ENCODE data around the gene GPC1.

Gene GPC1

DNA sequence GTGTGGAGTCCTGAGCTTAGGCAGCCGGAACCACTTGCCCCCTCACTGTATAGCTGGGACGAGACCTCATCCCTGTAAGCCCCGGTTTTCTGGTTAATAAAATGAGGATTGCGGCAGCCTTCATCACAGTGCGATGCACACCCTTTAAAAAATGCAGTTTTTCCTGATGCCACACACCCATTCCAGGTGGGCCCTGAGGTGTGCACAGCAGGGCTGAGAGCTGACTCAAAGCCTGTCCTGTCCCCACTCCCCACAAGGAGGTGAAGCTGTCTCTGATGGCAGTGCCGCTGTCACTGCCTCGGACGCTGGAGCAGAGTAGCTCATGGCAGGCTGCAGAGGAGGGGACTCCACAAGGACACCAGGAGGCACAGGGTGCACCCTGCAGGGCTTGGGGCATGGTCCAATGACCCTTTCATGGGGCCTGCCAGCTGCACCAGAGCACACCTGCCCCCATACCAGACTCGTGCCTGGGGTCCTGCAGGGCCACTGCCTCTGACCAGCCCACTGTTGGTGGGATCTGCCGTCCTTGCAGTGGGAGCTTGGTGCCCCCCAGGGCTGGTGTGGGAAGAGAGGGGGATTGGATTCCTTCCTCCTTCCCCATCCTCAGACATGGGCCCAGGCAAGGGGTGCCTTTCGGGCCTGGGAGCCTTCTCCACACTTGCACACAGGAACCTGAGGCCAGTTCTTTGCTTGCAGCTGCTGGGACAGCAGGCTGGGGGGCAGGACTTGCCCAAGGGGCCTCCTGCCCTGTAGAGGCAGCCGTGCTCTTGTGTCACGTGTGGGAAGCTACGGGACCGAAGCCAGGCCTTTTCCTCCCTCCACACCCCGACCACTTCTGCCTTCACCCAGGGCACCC, 22.8 kb downstream of the GPC1 start:
- no peak for DNase-seq

DNA sequence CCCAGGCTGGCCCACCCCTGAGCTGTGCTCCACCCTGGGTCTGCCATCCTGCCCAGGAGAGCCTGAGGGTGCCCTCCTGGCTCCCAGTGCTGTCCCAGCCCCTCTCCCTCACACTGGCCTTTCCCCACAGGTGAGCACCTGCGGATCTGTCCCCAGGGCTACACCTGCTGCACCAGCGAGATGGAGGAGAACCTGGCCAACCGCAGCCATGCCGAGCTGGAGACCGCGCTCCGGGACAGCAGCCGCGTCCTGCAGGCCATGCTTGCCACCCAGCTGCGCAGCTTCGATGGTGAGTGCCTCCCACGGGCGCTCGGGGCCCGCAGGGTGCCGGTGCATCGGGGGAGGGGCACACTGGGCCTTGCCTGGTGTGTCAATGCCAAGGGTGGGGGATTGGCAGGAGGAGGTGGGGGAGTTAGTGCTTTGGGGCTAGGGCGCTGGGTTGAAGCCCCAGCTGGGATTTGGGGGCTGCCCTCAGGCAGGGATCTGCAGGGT, 23.5 kb downstream of the GPC1 start:
- no peak for DNase-seq

DNA sequence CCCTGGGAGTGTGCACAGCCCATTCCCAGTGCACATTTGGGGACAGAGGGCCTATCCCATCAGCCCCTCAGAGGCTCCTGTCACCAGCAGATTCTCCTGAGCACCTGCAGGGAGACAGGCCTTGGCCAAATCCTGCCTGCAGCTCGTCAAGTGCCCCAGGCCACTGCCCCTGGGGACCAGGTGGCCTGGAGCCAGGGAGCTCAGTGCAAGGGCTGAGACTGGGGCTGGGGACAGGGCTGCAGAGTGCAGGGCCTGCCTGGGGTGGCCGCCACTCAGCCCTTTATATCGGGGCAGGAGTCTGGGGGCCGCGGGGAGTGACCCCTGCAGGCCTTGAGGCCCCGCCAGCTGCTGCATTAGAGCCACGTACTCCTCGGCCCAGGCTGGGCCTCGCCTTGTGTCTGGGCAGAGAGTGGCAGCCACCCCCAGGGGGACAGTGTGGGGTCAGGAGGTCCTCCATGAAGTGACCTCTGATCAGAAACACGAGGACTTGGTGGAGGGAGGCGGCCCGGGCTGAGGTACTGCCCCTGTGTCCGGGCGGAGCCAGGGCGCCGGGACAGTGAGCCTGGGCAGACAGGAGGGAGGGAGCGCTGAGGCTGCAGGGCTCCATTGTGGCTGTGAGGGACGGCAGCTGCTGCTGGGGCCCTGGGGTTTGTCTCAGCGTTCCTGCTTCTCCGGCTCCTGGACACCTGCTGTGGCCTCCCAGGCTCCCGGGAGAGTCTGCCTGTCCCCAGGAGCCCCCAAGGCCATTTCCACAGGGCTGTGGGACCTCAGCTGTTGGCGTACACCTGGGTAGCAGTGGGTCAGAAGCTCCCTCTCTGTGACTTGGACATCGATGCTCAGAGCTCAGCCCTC, 24.2 kb downstream of the GPC1 start:
- no peak for DNase-seq

DNA sequence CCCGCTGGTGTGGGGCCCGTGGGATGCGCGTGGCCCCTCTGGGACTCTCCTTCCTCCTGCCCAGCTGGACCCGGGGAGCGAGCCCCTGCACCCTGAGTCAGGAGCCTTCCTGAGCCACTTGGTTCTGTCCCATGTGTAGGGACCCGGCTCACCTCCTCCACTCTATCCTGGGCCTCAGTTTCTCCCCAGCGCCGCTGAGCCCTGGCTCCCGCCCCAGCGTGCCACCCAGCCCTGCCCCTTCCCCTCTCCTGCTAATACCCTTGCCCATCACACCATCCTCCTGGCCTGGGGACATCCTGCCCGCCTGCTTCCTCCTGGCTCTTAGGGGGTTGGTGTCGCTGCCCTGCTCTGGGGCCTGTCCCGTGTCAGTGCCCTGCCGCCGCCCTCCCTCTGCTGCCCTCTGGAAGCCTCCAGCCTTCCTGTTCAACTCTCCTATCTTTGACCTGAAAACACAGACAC, 24.8 kb downstream of the GPC1 start:
- no peak for DNase-seq

DNA sequence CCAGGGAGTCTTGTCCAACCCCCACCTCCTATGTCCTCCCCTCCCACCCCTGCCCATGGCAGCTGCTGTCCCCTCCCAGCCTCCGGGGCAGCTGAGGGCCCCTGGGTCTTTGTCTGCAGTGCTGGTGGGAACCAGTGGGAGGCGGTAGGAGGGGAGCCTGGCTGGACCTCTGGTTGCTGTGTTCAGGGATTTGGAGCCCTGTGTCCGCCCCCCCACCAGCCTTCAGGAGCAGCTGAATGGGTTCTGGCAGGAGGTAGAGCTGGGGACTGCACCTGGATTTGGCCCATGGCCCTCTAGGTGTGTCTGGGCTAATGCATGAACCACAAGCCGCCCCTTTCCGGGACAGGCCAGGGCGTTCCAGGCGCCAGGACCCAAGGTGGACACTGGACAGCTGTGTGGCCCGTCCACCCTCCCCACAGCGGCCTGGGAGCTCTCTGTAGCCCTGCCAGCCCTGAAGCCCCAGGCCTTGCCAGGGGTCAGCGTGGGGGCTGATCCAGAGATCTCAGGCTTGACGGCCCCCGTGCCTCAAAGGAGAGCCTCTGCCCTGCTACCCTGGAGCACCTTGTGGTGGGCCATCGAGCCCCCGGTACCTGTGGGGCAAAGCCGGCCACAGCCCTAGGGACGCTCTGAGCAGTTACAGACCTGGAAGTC, 25.4 kb downstream of the GPC1 start:
- DNase-seq = no peak

DNA sequence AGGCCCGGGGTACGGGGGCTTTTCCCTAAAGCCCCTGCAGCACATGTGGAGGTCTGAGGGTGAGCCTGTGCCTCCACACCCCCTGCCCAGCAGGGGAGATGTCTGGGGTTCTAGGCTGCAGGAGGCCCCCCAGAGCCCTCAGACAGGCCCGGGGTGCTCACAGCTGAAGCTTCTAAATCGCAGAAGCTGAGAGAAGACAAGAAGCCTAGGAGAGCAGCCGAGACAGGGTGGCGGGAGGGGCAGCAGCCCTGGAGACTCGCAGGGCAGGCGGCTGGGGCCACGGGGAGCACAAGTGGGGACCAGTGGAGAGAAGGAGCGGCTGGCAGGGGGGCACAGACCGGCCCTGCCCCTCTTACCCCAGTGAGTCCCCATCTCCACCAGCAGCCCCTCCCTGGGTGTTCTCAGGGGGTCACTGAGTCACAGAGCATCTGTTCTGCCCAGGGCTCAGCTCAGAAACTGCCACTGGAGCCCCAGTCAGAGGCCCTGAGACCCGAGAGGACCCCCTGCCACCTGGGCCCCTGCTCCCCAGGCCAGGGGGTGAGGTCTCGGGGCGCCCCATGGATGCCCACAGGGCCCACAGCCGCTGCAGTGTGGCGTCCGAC, 26.1 kb downstream of the GPC1 start:
- no peak for DNase-seq

DNA sequence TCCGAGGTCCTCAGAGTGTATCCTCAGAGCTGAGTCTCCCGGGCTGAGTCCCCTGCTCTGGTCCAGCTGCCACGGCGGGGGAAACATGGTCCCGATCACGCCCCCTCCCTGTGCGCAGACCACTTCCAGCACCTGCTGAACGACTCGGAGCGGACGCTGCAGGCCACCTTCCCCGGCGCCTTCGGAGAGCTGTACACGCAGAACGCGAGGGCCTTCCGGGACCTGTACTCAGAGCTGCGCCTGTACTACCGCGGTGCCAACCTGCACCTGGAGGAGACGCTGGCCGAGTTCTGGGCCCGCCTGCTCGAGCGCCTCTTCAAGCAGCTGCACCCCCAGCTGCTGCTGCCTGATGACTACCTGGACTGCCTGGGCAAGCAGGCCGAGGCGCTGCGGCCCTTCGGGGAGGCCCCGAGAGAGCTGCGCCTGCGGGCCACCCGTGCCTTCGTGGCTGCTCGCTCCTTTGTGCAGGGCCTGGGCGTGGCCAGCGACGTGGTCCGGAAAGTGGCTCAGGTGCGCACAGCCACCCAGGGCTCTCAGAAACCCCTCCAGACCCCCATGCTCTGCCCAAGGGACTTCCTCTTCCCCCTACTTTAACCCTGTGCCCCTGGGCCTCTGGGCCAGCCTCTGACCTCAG, 26.7 kb downstream of the GPC1 start:
- no peak for DNase-seq

DNA sequence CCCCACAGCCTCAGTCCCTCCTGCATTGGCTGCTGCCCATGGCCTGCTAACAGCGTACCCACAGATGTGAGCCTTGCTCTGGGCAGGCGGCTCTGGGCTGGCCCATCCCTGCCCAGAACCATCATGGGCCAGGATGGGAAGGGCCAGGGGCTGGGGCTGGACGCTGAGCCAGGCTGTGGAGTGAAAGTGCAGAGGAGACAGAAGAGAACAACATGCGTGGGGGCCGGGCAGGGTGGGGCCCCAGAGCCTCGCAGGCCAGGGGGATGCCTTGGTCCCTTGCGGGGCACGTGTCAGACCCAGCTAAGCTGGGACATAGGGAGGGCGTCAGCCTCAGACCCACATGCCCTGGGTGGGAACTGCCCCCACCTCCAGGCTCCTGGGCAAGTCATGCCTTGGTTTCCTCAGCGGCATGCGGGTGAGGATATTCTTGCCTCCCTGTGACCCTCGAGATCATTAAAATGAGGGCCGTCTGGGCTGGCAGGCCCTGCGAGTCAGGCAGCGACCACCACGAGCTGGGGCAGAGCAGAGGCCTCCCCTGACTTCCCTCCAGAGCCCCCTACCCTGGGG, 27.3 kb downstream of the GPC1 start:
- DNase-seq = no peak

DNA sequence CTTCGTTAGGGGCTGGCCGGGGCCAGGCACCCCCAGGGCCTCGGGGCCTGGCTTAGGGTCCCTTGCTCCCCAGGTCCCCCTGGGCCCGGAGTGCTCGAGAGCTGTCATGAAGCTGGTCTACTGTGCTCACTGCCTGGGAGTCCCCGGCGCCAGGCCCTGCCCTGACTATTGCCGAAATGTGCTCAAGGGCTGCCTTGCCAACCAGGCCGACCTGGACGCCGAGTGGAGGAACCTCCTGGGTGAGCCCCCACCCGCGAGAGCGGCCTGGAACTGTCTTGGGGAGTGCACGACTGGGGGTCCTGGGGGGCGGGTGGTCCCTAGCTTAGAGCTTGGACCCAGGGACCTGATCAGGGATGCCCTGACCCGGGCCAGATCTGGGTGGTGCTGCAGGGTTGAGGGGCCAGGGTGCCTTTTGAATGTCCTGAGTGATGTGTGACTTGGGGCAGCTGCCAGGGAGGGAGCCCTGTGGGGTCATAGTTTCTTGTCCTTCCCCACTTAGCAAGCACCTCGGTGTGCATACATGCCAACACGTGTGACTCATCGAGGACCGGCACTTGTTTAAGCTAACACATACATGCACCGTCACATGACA, 27.9 kb downstream of the GPC1 start:
- no peak for DNase-seq

DNA sequence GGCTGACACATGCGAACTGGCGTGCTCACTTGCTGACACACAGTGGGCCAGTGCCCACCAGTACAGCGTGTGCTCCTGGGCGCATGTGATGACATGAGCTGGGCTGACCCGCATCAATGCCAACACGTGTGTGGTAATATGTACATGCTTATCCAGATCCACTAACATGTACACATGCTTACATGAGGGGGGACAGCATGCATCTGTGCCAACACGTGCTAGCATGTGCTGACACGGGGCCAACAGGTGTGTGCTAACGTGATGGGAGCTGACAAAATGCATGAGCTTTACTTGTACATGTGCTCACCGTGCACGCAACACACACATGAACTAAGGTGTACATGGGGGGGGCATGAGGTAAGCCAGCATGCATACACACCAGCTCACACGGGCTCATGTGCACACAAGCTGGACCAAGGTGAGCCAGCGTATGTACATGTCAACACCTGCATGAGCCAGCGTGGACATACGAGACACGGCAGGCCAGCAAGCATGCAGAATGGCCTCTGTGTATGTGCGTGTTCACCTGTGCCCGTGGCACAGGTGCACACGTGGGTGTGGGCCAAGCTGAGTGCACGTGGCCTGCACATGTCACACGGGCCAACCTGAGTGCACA, 28.5 kb downstream of the GPC1 start:
- DNase-seq = no peak

DNA sequence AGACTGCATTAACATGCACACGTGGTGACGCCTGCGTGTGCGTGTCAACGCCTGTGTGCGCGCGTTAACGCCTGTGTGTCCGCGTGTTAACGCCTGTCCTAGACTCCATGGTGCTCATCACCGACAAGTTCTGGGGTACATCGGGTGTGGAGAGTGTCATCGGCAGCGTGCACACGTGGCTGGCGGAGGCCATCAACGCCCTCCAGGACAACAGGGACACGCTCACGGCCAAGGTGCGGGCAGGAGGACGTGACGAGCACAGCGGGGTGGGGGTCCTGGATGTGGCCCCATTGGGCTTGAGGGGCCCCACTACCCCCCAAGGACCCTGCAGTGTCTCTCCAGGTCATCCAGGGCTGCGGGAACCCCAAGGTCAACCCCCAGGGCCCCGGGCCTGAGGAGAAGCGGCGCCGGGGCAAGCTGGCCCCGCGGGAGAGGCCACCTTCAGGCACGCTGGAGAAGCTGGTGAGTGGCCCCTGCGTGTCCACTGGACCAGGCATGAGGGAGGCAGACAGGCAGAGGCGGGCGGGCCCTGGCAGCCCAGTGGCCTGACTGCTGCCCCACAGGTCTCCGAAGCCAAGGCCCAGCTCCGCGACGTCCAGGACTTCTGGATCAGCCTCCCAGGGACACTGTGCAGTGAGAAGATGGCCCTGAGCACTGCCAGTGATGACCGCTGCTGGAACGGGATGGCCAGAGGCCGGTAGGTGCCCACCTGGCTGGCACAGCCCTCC, 29.2 kb downstream of the GPC1 start:
- no peak for DNase-seq

DNA sequence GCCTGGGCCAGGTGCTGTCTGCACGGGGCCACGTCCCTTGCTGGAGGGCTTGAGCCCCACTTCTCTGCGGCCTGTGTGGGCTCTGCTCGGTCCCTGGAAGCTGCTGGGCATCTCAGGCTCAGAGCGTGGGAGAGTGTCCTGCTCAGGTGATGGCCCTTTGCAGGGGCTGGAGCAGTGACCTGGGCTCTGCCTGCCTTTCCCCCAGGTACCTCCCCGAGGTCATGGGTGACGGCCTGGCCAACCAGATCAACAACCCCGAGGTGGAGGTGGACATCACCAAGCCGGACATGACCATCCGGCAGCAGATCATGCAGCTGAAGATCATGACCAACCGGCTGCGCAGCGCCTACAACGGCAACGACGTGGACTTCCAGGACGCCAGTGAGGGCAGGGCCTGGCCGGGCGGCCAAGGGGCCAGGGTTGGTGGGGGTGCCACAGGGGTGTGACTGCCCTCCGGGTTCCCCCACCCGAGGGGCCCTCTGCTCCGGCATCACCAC, 29.9 kb downstream of the GPC1 start:
- DNase-seq = no peak

DNA sequence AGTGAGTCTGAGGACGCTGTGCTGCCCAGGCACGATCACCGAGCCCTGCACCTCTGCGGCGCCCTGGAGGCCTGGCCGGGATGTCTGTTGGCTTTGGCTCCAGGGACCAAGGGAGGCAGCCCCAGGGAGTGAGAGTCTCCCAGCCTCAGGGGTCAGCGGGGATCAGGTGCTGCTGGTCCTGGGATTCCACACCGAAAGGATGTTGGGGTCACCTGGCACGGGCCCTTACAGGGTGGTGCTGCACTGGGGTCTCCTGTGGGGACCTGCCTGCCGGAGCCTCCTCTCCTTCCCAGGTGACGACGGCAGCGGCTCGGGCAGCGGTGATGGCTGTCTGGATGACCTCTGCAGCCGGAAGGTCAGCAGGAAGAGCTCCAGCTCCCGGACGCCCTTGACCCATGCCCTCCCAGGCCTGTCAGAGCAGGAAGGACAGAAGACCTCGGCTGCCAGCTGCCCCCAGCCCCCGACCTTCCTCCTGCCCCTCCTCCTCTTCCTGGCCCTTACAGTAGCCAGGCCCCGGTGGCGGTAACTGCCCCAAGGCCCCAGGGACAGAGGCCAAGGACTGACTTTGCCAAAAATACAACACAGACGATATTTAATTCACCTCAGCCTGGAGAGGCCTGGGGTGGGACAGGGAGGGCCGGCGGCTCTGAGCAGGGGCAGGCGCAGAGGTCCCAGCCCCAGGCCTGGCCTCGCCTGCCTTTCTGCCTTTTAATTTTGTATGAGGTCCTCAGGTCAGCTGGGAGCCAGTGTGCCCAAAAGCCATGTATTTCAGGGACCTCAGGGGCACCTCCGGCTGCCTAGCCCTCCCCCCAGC, 30.5 kb downstream of the GPC1 start:
- DNase-seq = no peak

DNA sequence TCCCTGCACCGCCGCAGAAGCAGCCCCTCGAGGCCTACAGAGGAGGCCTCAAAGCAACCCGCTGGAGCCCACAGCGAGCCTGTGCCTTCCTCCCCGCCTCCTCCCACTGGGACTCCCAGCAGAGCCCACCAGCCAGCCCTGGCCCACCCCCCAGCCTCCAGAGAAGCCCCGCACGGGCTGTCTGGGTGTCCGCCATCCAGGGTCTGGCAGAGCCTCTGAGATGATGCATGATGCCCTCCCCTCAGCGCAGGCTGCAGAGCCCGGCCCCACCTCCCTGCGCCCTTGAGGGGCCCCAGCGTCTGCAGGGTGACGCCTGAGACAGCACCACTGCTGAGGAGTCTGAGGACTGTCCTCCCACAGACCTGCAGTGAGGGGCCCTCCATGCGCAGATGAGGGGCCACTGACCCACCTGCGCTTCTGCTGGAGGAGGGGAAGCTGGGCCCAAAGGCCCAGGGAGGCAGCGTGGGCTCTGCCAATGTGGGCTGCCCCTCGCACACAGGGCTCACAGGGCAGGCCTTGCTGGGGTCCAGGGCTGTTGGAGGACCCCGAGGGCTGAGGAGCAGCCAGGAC, 31.2 kb downstream of the GPC1 start:
- DNase-seq = no peak

DNA sequence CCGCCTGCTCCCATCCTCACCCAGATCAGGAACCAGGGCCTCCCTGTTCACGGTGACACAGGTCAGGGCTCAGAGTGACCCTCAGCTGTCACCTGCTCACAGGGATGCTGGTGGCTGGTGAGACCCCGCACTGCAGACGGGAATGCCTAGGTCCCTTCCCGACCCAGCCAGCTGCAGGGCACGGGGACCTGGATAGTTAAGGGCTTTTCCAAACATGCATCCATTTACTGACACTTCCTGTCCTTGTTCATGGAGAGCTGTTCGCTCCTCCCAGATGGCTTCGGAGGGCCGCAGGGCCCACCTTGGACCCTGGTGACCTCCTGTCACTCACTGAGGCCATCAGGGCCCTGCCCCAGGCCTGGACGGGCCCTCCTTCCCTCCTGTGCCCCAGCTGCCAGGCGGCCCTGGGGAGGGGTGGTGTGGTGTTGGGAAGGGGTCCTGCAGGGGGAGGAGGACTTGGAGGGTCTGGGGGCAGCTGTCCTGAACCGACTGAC, 31.7 kb downstream of the GPC1 start:
- DNase-seq = no peak

DNA sequence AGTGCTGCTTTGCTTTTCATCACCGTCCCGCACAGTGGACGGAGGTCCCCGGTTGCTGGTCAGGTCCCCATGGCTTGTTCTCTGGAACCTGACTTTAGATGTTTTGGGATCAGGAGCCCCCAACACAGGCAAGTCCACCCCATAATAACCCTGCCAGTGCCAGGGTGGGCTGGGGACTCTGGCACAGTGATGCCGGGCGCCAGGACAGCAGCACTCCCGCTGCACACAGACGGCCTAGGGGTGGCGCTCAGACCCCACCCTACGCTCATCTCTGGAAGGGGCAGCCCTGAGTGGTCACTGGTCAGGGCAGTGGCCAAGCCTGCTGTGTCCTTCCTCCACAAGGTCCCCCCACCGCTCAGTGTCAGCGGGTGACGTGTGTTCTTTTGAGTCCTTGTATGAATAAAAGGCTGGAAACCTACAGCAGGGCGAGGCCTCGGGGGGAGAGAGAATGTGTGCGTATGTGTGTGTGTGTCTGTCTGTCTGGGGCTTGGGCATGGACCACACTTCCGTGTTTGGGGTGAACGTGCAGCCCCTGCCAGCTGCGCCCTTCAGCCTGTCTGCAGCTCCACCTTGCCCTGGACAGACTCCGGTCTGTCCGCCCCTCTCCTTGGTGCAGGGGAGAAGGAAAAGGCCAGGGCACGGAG, 32.3 kb downstream of the GPC1 start:
- DNase-seq = no peak

DNA sequence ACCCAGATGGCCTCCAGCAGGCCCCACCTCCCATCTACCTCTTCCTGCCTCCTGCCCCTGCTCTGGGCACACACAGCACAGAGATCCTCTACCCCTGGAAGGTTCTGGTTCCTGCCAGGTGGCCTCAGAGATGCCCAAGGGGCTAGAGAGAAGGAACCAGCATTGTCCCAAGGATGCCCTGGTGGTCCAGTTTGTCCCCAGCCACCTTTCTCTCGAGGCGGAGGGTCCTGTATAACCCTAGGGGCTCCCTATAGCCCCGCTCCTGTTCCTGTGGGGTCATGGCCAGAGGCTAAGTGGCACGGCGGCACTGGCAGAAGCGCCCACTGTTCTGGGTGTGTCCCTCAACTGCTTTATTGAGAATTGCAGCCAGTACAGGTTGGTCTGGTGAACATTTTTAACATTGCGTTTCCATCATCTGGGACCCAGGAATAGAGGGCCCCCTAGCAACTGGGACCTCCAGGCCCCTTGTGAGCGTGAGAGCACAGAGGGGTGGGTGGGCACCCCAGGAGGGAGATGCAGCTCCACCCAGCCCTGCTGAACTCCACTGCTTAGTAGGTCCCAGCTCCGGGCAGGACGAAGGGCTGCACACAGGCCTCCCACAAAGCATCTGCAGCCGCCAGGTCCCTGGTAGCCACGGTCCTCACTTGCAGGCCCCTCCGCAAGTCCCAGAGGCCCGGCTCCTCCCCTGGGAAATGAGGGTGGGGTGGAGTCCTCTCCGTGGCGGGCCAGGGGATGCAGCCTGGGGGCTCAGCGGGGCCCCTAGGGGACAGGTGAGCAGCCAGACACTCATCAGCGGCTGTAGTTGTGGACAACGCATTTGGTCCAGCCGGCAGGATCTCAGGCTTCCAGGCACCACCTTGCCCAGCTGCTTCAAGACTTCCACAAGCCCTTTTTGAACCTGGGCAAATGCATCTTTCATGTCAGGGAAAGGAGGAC, 33.1 kb downstream of the GPC1 start:
- no peak for DNase-seq
